ENCODE results near the gene F10. TPM values are rescaled to one million over a fixed set of nuclear protein-coding genes. Genes with fewer than 3 reads are reported as not detected.
A peak's percentile ranks its signal among the peaks of the same experiment; 100 is the strongest.

The F10 gene
- total and polyA plus RNA-seq, 2 of the 13 experiments (the other 11 are each of a cell fraction or from before 2014, with no cell fraction given) = 58.4 to 237 TPM

GRCh38 chr13:113122550-113123225, at the start of gene F10 (continued):
- TF ChIP-seq ZNF607 (CRISPR knock-in tag; IDR thresholded peaks at IDR 0.05; ENCODE audit: borderline replicate concordance) (peak; percentile 90; the same call in 1 of the 2 replicates), RXRB (CRISPR knock-in tag; IDR thresholded peaks at IDR 0.05; ENCODE audit: borderline replicate concordance) (peak; percentile 72), MYPOP (CRISPR knock-in tag; IDR thresholded peaks at IDR 0.05) (peak; percentile 31; the same call in 1 of the 2 replicates), MTF1 (CRISPR knock-in tag; IDR thresholded peaks at IDR 0.05) (no peak), ATF6 (CRISPR knock-in tag; conservative IDR thresholded peaks at IDR 0.05) (no peak), ZNF337 (CRISPR knock-in tag; IDR thresholded peaks at IDR 0.05; ENCODE audit: borderline replicate concordance, low read depth) (no peak), SATB2 (CRISPR knock-in tag; IDR thresholded peaks at IDR 0.05) (no peak), ZNF12 (CRISPR knock-in tag; IDR thresholded peaks at IDR 0.05) (peak; percentile 55; the same call in 1 of the 2 replicates), ZNF138 (CRISPR knock-in tag; IDR thresholded peaks at IDR 0.05; ENCODE audit: low read depth) (peak; percentile 80; the same call in 1 of the 2 replicates), IRX3 (CRISPR knock-in tag; IDR thresholded peaks at IDR 0.05; ENCODE audit: borderline replicate concordance, low read depth) (peak; percentile 93; the same call in 1 of the 2 replicates), E2F2 (CRISPR knock-in tag; IDR thresholded peaks at IDR 0.05; ENCODE audit: borderline replicate concordance) (peak; percentile 87; the same call in 1 of the 2 replicates), SKIL (CRISPR knock-in tag; IDR thresholded peaks at IDR 0.05; ENCODE audit: borderline replicate concordance) (peak; percentile 83), IKZF5 (CRISPR knock-in tag; IDR thresholded peaks at IDR 0.05) (peak; percentile 87), ETS1 (CRISPR knock-in tag; IDR thresholded peaks at IDR 0.05) (no peak), XBP1 (CRISPR knock-in tag; IDR thresholded peaks at IDR 0.05) (no peak), ZNF263 (CRISPR knock-in tag; IDR thresholded peaks at IDR 0.05) (peak; percentile 65), MAFK (conservative IDR thresholded peaks at IDR 0.05 in 1 of 2, IDR thresholded peaks at IDR 0.05 in 1 of 2; ENCODE audit: low read length in 2 of 2) (no peak), YY1 (IDR thresholded peaks at IDR 0.05; ENCODE audit: insufficient read depth, insufficient replicate concordance, low read depth, low read length) (peak; percentile 61), ARID2 (CRISPR knock-in tag; IDR thresholded peaks at IDR 0.05; ENCODE audit: borderline replicate concordance) (peak; percentile 89; the same call in 1 of the 2 replicates), SRY (CRISPR knock-in tag; IDR thresholded peaks at IDR 0.05) (no peak; the same call in 1 of the 2 replicates)
